Epithelial cell of proximal tubule (primary cell): ENCODE results near the gene PPARA. TPM values are rescaled to one million over a fixed set of nuclear protein-coding genes. Genes with fewer than 3 reads are reported as not detected.

Experiments
- DNase-seq: peaks from one replicate; pipeline ENCODE4 v3.0.0-alpha.2; 2011; ENCODE audit warnings: low read depth
- H3K4me3 ChIP-seq: 2 replicates; pipeline ENCODE4 v1.5.1; 2011; ENCODE audit warnings: low read depth, mild to moderate bottlenecking, low read length
- CTCF ChIP-seq: conservative IDR thresholded peaks from 2 replicates; pipeline ENCODE4 v1.5.1; 2012; ENCODE audit warnings: low read depth, mild to moderate bottlenecking, low read length
- total RNA-seq: library from RNA; depleted of rRNA; stranded (reverse); fragments of >200 nt; gene quantifications from 2 replicates; pipeline ENCODE4 v1.2.3, GENCODE V29; 2015

The PPARA gene
- total RNA-seq, 1 donor from 2014 or later = 18.5 TPM

- TF ChIP-seq CTCF = no peak
- no peak overlapping the region for H3K4me3 ChIP-seq
- DNase-seq = no peak
These were observed 10.4 kb upstream of the PPARA start for GRCh38 chr22:46139895-46140350.

- H3K4me3 ChIP-seq = no peak overlapping the region
- no peak for DNase-seq
- TF ChIP-seq CTCF = no peak
These were observed 9.1 kb upstream of the PPARA start for GRCh38 chr22:46140989-46141928.

- no peak for TF ChIP-seq CTCF
- H3K4me3 ChIP-seq = no peak overlapping the region
- no peak for DNase-seq
These were observed 7.5 kb upstream of the PPARA start for GRCh38 chr22:46142548-46143490.

- no peak for TF ChIP-seq CTCF
- DNase-seq = no peak
- no peak overlapping the region for H3K4me3 ChIP-seq
These were observed 6.7 kb upstream of the PPARA start for GRCh38 chr22:46143491-46144147.

GRCh38 chr22:46145361-46145851 lies 4.9 kb upstream of the PPARA start:
- no peak for TF ChIP-seq CTCF
- no peak for DNase-seq
- H3K4me3 ChIP-seq = no peak overlapping the region

GRCh38 chr22:46145896-46146295 lies 4.4 kb upstream of the PPARA start:
- TF ChIP-seq CTCF = no peak
- no peak overlapping the region for H3K4me3 ChIP-seq

More at GRCh38 chr22:46145896-46146295, 4.4 kb upstream of the PPARA start:
- DNase-seq = no peak
